Measurements from ENCODE around the gene TIMMDC1. TPM values are rescaled to one million over a fixed set of nuclear protein-coding genes. Genes with fewer than 3 reads are reported as not detected.

The TIMMDC1 gene
- total and polyA plus RNA-seq, 2 of the 13 experiments (the other 11 are each of a cell fraction or from before 2014, with no cell fraction given): 50.0 to 77.8 TPM

GRCh38 chr3:119498186-119499011 lies at the start of gene TIMMDC1 (continued):
- TF ChIP-seq GFI1 (CRISPR knock-in tag; IDR thresholded peaks at IDR 0.05; ENCODE audit: borderline replicate concordance) (no peak), POGK (CRISPR knock-in tag; conservative IDR thresholded peaks at IDR 0.05) (no peak), NFYC (CRISPR knock-in tag; IDR thresholded peaks at IDR 0.05) (peak; percentile 73), ZSCAN21 (CRISPR knock-in tag; IDR thresholded peaks at IDR 0.05; ENCODE audit: borderline replicate concordance) (peak; percentile 71; the same call in 1 of the 2 replicates), CENPBD1 (CRISPR knock-in tag; IDR thresholded peaks at IDR 0.05; ENCODE audit: borderline replicate concordance, low read depth) (0 out of 2 replicates have a peak, but pooled peaks have one; percentile 21), ZFP62 (CRISPR knock-in tag; IDR thresholded peaks at IDR 0.05) (no peak), WIZ (CRISPR knock-in tag; IDR thresholded peaks at IDR 0.05) (no peak), ZNF337 (CRISPR knock-in tag; IDR thresholded peaks at IDR 0.05; ENCODE audit: borderline replicate concordance, low read depth) (peak; percentile 62; the same call in 1 of the 2 replicates), HDAC1 (CRISPR knock-in tag; IDR thresholded peaks at IDR 0.05) (peak; percentile 74), ZFAT (CRISPR knock-in tag; conservative IDR thresholded peaks at IDR 0.05) (no peak), ZNF672 (CRISPR knock-in tag; IDR thresholded peaks at IDR 0.05) (peak; percentile 84; the same call in 1 of the 2 replicates), XBP1 (CRISPR knock-in tag; IDR thresholded peaks at IDR 0.05) (no peak; the same call in 1 of the 2 replicates), TRIM24 (CRISPR knock-in tag; IDR thresholded peaks at IDR 0.05) (0 out of 2 replicates have a peak, but pooled peaks have one; percentile 17), CHCHD3 (CRISPR knock-in tag; IDR thresholded peaks at IDR 0.05) (no peak), IRX3 (CRISPR knock-in tag; IDR thresholded peaks at IDR 0.05; ENCODE audit: borderline replicate concordance, low read depth) (no peak), ZNF3 (CRISPR knock-in tag; IDR thresholded peaks at IDR 0.05) (no peak), ARNT2 (CRISPR knock-in tag; IDR thresholded peaks at IDR 0.05; ENCODE audit: low read depth) (no peak), ZNF230 (CRISPR knock-in tag; IDR thresholded peaks at IDR 0.05) (no peak; the same call in 1 of the 2 replicates), ARID4A (CRISPR knock-in tag; IDR thresholded peaks at IDR 0.05; ENCODE audit: borderline replicate concordance) (peak; percentile 91; the same call in 1 of the 2 replicates), MED13 (CRISPR knock-in tag; IDR thresholded peaks at IDR 0.05) (0 out of 2 replicates have a peak, but pooled peaks have one; percentile 60), GMEB1 (CRISPR knock-in tag; IDR thresholded peaks at IDR 0.05; ENCODE audit: borderline replicate concordance) (peak; percentile 83; the same call in 1 of the 2 replicates)

All from HepG2 (cell line).